BLaER1 treated with 17β-estradiol and CSF1 and Interleukin-3, amounts not matched to agents 10 nM and 100 nM (cell line): ENCODE data around the gene SPDYE8.
"Not testable (repeated sequence)": the region's sequence is repeated elsewhere in the genome, so short reads cannot be mapped to it uniquely, and the experiment has no call there.

ENCODE experiments used
- H3K27ac ChIP-seq, 11 experiments: shearing (Covaris generic); formaldehyde crosslinking; 2 replicates each; pipeline ENCODE4 v1.8.1; 2022
- H3K27me3 ChIP-seq, 11 experiments: shearing (Covaris generic); formaldehyde crosslinking; 2 replicates each; pipeline ENCODE4 v1.8.1; 2022
- H3K36me3 ChIP-seq, 11 experiments: shearing (Covaris generic); formaldehyde crosslinking; 2 replicates each; pipeline ENCODE4 v1.8.1; 2022
- H3K4me1 ChIP-seq, 10 experiments: shearing (Covaris generic); formaldehyde crosslinking; 2 replicates each; pipeline ENCODE4 v1.8.1; 2022
- H3K4me2 ChIP-seq, 11 experiments: shearing (Covaris generic); formaldehyde crosslinking; 2 replicates each; pipeline ENCODE4 v1.8.1; 2022
- H3K4me3 ChIP-seq, 10 experiments: shearing (Covaris generic); formaldehyde crosslinking; 2 replicates each; pipeline ENCODE4 v1.8.1; 2022
- H3K9ac ChIP-seq, 11 experiments: shearing (Covaris generic); formaldehyde crosslinking; 2 replicates each; pipeline ENCODE4 v1.8.1; 2022
- H3K9me3 ChIP-seq, 11 experiments: shearing (Covaris generic); formaldehyde crosslinking; replicated peaks in 1 of 11; 2 replicates each; pipeline ENCODE4 v1.8.1; 2022
- H4K20me1 ChIP-seq, 11 experiments: shearing (Covaris generic); formaldehyde crosslinking; 2 replicates each; pipeline ENCODE4 v1.8.1; 2022

Gene SPDYE8

DNA sequence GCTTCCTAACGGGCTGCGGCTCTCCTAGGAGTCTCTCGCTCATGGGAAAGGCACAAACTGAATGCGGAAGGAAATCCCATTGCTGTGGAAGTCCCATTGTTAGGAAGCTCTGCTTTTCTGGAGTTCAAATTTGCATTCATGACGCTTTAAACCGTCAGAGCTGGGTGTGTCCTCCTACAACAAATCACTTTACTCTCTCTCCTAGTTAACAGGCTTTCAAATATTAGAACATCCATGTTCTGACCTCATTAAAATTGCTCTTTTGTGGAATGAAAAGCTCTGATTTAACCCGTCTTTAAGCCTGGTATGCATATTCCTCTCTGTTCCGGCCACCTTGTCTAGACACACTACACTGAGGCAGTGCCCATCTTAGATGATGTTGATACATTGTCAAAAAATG lies at the start of gene SPDYE8:
Gene SPDYE8 (minus strand): TSS at position 101 of the 400 bp plus-strand sequence. CDS start 1,800 bp downstream, outside the sequence.
- not testable (repeated sequence) for H3K36me3 ChIP-seq, H3K4me2 ChIP-seq, H3K4me1 ChIP-seq, H3K9ac ChIP-seq, H3K4me3 ChIP-seq, H3K27me3 ChIP-seq, H3K27ac ChIP-seq, H4K20me1 ChIP-seq, H3K9me3 ChIP-seq

GRCh38 chr7:73057811-73058210 lies 28.2 kb upstream of the SPDYE8 start, which contains the start of gene SPDYE11:
Gene SPDYE11, minus strand, starts transcription at chr7:73057911. Its CDS starts 1,800 bp downstream, at chr7:73056111.
- H4K20me1 ChIP-seq, H3K27me3 ChIP-seq, H3K36me3 ChIP-seq, H3K9me3 ChIP-seq, H3K4me2 ChIP-seq, H3K4me3 ChIP-seq, H3K27ac ChIP-seq, H3K4me1 ChIP-seq, H3K9ac ChIP-seq: not testable (repeated sequence)

DNA sequence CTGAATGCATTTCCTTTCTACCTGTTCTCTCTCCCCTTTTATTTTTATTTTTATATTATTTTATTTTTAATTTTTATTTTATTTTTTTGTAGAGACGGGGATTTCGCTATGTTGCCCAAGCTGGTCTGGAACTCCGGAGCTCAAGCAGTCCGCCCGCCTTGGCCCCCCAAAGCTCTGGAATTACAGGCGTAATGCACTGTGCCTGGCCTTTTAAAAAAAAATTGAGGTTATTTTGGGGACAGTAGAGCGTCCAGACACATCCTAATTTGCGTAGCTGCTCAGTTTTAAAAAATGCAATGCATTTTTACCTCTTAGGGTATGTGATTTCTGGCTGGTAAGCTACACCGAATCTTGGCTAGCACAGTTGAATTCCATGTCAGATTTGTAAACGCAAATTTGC lies 23.1 kb downstream of the SPDYE8 start:
- H3K4me3 ChIP-seq = peak overlapping the region; percentile 62 to 75 (median 69)
- H3K36me3 ChIP-seq, H3K27me3 ChIP-seq, H3K4me1 ChIP-seq, H4K20me1 ChIP-seq, H3K9me3 ChIP-seq: not testable (repeated sequence)
- peak overlapping the region; percentile 60 to 86 (median 84); a peak in 20 of 22 replicates for H3K9ac ChIP-seq
- peak overlapping the region; percentile 73 to 86 (median 78) for H3K4me2 ChIP-seq
- peak overlapping the region in 10 of 11 experiments; percentile 74 to 92 (median 84); a peak in 19 of 22 replicates for H3K27ac ChIP-seq

GRCh38 chr7:73005693-73006447 lies 23.7 kb downstream of the SPDYE8 start:
- peak overlapping the region in 10 of 11 experiments; percentile 37 to 86 (median 75); a peak in 14 of 22 replicates for H3K4me2 ChIP-seq
- peak overlapping the region; percentile 62 to 75 (median 69) for H3K4me3 ChIP-seq

GRCh38 chr7:73005356-73005692 lies 24.2 kb downstream of the SPDYE8 start:
- not testable (repeated sequence) for H3K9me3 ChIP-seq, H3K27me3 ChIP-seq, H3K36me3 ChIP-seq, H3K4me1 ChIP-seq, H4K20me1 ChIP-seq
- Histone ChIP-seq H3K4me3 (peak overlapping the region; percentile 62 to 75 (median 69)), H3K4me2 (peak overlapping the region in 2 of 11 experiments; percentile 18 to 31; a peak in 2 of 22 replicates), H3K27ac (peak overlapping the region in 10 of 11 experiments; percentile 74 to 92 (median 88); a peak in 21 of 22 replicates), H3K9ac (peak overlapping the region; percentile 77 to 86 (median 84))

More at GRCh38 chr7:73005693-73006447, 23.7 kb downstream of the SPDYE8 start:
- H3K36me3 ChIP-seq, H4K20me1 ChIP-seq, H3K4me1 ChIP-seq, H3K27me3 ChIP-seq, H3K9me3 ChIP-seq: not testable (repeated sequence)
- H3K9ac ChIP-seq = peak overlapping the region; percentile 77 to 86 (median 84)
- peak overlapping the region in 10 of 11 experiments; percentile 74 to 92 (median 88); a peak in 21 of 22 replicates for H3K27ac ChIP-seq

- not testable (repeated sequence) for H3K9ac ChIP-seq, H3K4me2 ChIP-seq, H3K36me3 ChIP-seq, H3K27me3 ChIP-seq, H3K4me3 ChIP-seq, H3K9me3 ChIP-seq, H3K4me1 ChIP-seq, H3K27ac ChIP-seq, H4K20me1 ChIP-seq
Measured at GRCh38 chr7:72997887-72998468, 31.6 kb downstream of the SPDYE8 start.

DNA sequence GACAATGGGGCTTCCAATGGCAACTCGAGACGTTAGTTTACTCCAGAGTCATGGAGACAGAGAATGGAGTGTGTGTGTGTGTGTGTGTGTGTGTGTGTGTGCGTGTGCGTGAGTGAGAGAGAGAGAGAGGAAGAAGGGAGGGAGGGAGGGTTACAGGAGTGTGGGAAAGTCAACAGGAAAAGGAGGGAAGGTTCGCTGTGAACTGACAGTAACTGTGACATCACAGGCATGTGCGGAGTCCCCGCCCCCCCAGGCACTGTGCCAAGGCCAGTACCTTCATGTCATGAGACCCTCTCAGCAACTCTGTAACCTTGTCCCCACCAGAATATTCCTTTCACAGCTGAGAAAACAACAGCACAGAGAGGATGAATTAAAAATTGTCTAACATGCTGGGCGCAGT lies 32.1 kb downstream of the SPDYE8 start:
- H3K9me3 ChIP-seq, H4K20me1 ChIP-seq, H3K4me2 ChIP-seq, H3K4me1 ChIP-seq, H3K4me3 ChIP-seq, H3K27ac ChIP-seq, H3K9ac ChIP-seq, H3K36me3 ChIP-seq, H3K27me3 ChIP-seq: not testable (repeated sequence)

DNA sequence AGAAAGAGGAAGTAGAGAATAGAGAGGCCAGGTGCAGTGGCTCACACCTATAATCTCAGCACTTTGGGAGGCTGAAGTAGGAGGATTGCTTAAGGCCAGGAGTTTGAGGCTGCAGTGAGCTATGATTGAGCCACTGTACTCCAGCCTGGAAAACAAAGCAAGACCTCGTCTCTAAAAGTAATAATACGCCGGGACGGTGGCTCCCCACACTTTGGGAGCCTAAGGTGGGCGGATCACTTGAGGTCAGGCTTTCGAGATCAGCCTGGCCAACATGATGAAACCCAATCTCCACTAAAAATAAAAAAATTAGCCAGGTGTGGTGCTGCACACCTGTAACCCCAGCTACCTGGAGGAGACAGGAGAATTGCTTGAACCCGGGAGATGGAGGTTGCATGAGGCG lies 34.1 kb downstream of the SPDYE8 start:
- not testable (repeated sequence) for H3K36me3 ChIP-seq, H3K27ac ChIP-seq, H3K4me2 ChIP-seq, H3K9me3 ChIP-seq, H3K4me3 ChIP-seq, H3K9ac ChIP-seq, H4K20me1 ChIP-seq, H3K27me3 ChIP-seq, H3K4me1 ChIP-seq

DNA sequence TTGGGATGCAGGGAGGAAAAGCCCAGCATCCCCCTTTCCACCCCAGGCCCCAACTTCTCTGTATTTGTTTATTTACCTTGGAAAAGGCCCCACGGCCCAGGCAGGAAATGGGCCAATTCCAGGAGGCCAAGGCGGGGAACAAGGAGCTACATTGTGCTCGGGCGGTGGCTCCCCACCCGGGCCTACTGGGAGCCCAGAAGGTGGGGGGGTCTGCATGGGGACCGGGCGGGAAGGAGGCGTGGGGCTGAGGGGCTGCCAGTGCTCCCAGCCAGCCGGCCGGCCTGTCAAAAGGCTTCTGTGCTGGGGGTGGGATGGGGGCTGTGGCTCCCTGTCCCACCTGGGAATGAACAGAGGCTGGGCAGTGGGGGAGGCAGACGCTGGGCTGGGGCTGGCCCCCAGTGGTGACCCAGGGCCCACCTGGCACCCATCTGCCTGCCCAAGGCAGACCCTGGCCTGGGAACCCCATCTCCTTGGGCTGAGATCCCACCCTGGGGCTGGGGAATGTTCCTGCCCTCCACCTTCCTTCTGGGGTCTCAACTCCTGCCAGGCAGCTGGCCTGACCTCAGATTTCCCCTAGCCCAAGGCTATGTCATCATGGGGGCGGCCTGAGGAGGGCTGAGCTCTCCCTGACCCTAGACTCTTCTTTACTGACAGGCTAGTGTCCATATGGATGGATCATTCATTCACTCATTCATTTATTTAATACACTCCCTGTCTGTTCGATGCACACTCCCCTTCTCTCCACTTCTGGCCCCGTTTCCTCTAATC lies 39.2 kb downstream of the SPDYE8 start:
- not testable (repeated sequence) for H3K4me3 ChIP-seq, H3K27me3 ChIP-seq, H3K9ac ChIP-seq, H3K4me2 ChIP-seq, H3K9me3 ChIP-seq, H3K36me3 ChIP-seq, H3K27ac ChIP-seq, H3K4me1 ChIP-seq, H4K20me1 ChIP-seq

GRCh38 chr7:72982084-72982483 lies 47.5 kb downstream of the SPDYE8 start:
- H3K4me1 ChIP-seq, H3K36me3 ChIP-seq, H3K9ac ChIP-seq, H3K4me2 ChIP-seq, H3K27me3 ChIP-seq, H3K9me3 ChIP-seq, H4K20me1 ChIP-seq, H3K27ac ChIP-seq, H3K4me3 ChIP-seq: not testable (repeated sequence)

- peaks cover 0 to 11% (median 0%) of the 10 kb centered on the region in 10 experiments; a peak in 6 of 20 replicates for H3K4me1 ChIP-seq
- not testable (repeated sequence) for H3K9me3 ChIP-seq, H4K20me1 ChIP-seq, H3K9ac ChIP-seq, H3K27me3 ChIP-seq, H3K4me3 ChIP-seq, H3K4me2 ChIP-seq, H3K36me3 ChIP-seq, H3K27ac ChIP-seq
Measured at GRCh38 chr7:72980382-72980781, 49.2 kb downstream of the SPDYE8 start.

DNA sequence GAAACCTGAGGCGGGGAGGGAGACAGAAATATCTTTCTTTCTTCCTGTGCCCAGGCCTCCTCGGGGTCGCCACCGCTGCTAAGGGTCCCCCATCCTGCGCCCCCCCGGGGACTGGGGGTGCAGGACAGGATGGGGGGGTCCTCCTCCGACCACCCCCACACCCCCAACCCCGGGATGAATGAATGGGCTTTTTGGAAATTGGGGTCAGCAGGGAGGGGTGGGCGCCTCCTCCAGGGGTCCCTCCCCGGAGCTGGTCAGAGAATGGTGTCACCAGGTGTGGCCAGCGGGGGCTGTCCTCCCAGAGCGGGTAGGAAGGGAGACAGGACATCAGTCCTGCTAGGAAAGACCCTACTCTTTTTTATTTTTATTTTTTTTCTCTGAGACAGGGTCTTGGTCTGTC lies 53.1 kb downstream of the SPDYE8 start:
- H3K36me3 ChIP-seq, H3K27me3 ChIP-seq, H3K4me2 ChIP-seq, H3K4me3 ChIP-seq, H3K9ac ChIP-seq, H3K9me3 ChIP-seq, H3K4me1 ChIP-seq, H4K20me1 ChIP-seq: not testable (repeated sequence)
- peak overlapping the region in 1 of 11 experiments; percentile 44; a peak in 3 of 22 replicates for H3K27ac ChIP-seq

- H3K36me3 ChIP-seq, H3K9ac ChIP-seq, H3K27me3 ChIP-seq, H4K20me1 ChIP-seq, H3K9me3 ChIP-seq, H3K4me1 ChIP-seq, H3K4me3 ChIP-seq: not testable (repeated sequence)
- Histone ChIP-seq H3K27ac (peak overlapping the region in 6 of 11 experiments; percentile 19 to 63 (median 36); a peak in 8 of 22 replicates), H3K4me2 (peak overlapping the region in 1 of 11 experiments; percentile 20; a peak in 1 of 22 replicates)
Measured at GRCh38 chr7:72975656-72976286, 53.8 kb downstream of the SPDYE8 start.
